Adrenal gland (tissue), 12 donors: ENCODE data around the gene KCTD3. TPM values are rescaled to one million over a fixed set of nuclear protein-coding genes. Genes with fewer than 3 reads are reported as not detected.

ENCODE experiments used
- DNase-seq, 7 donors: peaks; one replicate each; pipeline ENCODE4 v3.0.0-alpha.2; 2019 to 2020
- H3K27ac ChIP-seq, 5 donors: fragments of 200-600 bp; sonication (generic) in 4 of 5; 1 replicate in 3 of 5; 2 replicates in 2 of 5; pipeline versions ENCODE4 v1.5.1 to v1.8.0; 2016 to 2020; ENCODE audit warnings: mild to moderate bottlenecking in 1 of 5
- H3K27me3 ChIP-seq: fragments of 200-600 bp; 2 replicates; pipeline ENCODE4 v1.8.0; 2021
- H3K36me3 ChIP-seq, 2 donors: fragments of 200-600 bp; replicated peaks in 1 of 2; 1 replicate in 1 of 2; 2 replicates in 1 of 2; pipeline versions ENCODE4 v1.5.1 to v1.8.0; 2018 to 2022
- H3K4me1 ChIP-seq, 2 donors: fragments of 200-600 bp; replicated peaks in 1 of 2; 1 replicate in 1 of 2; 2 replicates in 1 of 2; pipeline versions ENCODE4 v1.5.1 to v1.8.0; 2018 to 2021
- H3K4me3 ChIP-seq, 4 donors: fragments of 200-600 bp; sonication (generic) in 3 of 4; one replicate each; pipeline ENCODE4 v1.5.1; 2016 to 2018
- H3K9me3 ChIP-seq, 3 donors: fragments of 200-600 bp; sonication (generic) in 1 of 3; replicated peaks in 1 of 3; 1 replicate in 2 of 3; 2 replicates in 1 of 3; pipeline versions ENCODE4 v1.5.1 to v1.8.0; 2016 to 2021
- POLR2A ChIP-seq, 2 donors: fragments of 450-650 bp; IDR thresholded peaks; one replicate each; pipeline ENCODE4 v1.6.1; 2017; ENCODE audit warnings: antibody characterized with exemption in 2 of 2, mild to moderate bottlenecking in 2 of 2, moderate library complexity in 1 of 2
- WGBS, 4 donors: extraction: QIAGEN DNeasy Blood & Tissue Kit in 2 of 4; methylation state at CpG; one replicate each; pipeline versions ENCODE4 v1.1.5 to v1.1.7; 2013 to 2017; 5-methylcytosine and 5-hydroxymethylcytosine counted together
- intact Hi-C, 2 donors: fragments of 100-400 bp; cut with DNase I; formaldehyde crosslinking; loops; one replicate each; pipeline versions ENCODE4 v1.14.1 to v1.15.0; 2022 to 2023
- polyA plus RNA-seq, 3 donors: library from polyadenylated mRNA; stranded (reverse); fragments of 200-250 nt in 2 of 3; fragments of 350-450 nt in 1 of 3; fragmentation: Illumina TruSeq in 1 of 3; extraction: RNeasy Lipid Tissue Mini Kit (QIAGEN cat#74804) in 1 of 3; gene quantifications; one replicate each; pipeline ENCODE4 v1.2.3, GENCODE V29; 2013 to 2014
- total RNA-seq, 9 donors: library from RNA; depleted of rRNA in 4 of 9; stranded (reverse); fragments of >200 nt in 4 of 9; fragments of 120-200 nt in 1 of 9; fragmentation: NEBNext Ultra II Directional in 1 of 9; extraction: Animal tissue kit (Norgen Biotek cat#: 25700) in 1 of 9; gene quantifications; one replicate each; pipeline versions ENCODE4 v1.1.0 to v1.2.4, GENCODE V29; 2013 to 2023
- TF ChIP-seq, protein P1 (sequence below), 6 experiments: fragments of 450-650 bp in 4 of 6; fragments of 200-600 bp in 2 of 6; sonication (generic) in 1 of 6; IDR thresholded peaks; 1 replicate in 5 of 6; 2 replicates in 1 of 6; pipeline versions ENCODE4 v1.5.1 to v1.8.0; 2016 to 2021; ENCODE audit warnings: antibody characterized with exemption in 6 of 6, mild to moderate bottlenecking in 2 of 6, moderate library complexity in 1 of 6
- donor health status: healthy with polysubstance abuse.
- donor health status: Bipolar disorder and iron deficiency.
- donor health status: DM: yes; HTN: yes; CAD: no.
- donor health status: DM: no; HTN: no; CAD: no.
- donor health status: DM: no; HTN: no; CAD: no.
- donor health status: DM: yes; HTN: yes; CAD: no.

The KCTD3 gene
- total and polyA plus RNA-seq, 12 donors, result 78.0 to 169 (median 116) TPM

- intact Hi-C loops, result no loop called here
- H3K4me3 ChIP-seq, result no peak overlapping the region
- no peaks in the 10 kb centered on the region for H3K27me3 ChIP-seq
- H3K36me3 ChIP-seq, result no peaks in the 10 kb centered on the region
- H3K27ac ChIP-seq, result no peak overlapping the region
- H3K4me1 ChIP-seq, result no peaks in the 10 kb centered on the region
- TF ChIP-seq, protein P1, sequence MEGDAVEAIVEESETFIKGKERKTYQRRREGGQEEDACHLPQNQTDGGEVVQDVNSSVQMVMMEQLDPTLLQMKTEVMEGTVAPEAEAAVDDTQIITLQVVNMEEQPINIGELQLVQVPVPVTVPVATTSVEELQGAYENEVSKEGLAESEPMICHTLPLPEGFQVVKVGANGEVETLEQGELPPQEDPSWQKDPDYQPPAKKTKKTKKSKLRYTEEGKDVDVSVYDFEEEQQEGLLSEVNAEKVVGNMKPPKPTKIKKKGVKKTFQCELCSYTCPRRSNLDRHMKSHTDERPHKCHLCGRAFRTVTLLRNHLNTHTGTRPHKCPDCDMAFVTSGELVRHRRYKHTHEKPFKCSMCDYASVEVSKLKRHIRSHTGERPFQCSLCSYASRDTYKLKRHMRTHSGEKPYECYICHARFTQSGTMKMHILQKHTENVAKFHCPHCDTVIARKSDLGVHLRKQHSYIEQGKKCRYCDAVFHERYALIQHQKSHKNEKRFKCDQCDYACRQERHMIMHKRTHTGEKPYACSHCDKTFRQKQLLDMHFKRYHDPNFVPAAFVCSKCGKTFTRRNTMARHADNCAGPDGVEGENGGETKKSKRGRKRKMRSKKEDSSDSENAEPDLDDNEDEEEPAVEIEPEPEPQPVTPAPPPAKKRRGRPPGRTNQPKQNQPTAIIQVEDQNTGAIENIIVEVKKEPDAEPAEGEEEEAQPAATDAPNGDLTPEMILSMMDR (IDR thresholded peaks at IDR 0.05), result no peak
- no peak for TF ChIP-seq POLR2A (IDR thresholded peaks at IDR 0.05)
- no peaks in the 10 kb centered on the region for H3K9me3 ChIP-seq
- 92 to 100% (median 97%) methylated on average over 1 of the region's 1 CpG for WGBS, 4 donors
- no peak for DNase-seq
These were observed 12.2 kb upstream of the KCTD3 start for GRCh38 chr1:215554865-215555264.

GRCh38 chr1:215555531-215555930 lies 11.6 kb upstream of the KCTD3 start:
- Histone ChIP-seq H3K9me3 (no peaks in the 10 kb centered on the region), H3K36me3 (no peaks in the 10 kb centered on the region), H3K27me3 (no peaks in the 10 kb centered on the region), H3K4me1 (no peaks in the 10 kb centered on the region), H3K4me3 (no peak overlapping the region), H3K27ac (no peak overlapping the region)
- intact Hi-C loops, result no loop called here
- no peak for DNase-seq
- TF ChIP-seq, protein P1 (IDR thresholded peaks at IDR 0.05), result no peak
- TF ChIP-seq POLR2A (IDR thresholded peaks at IDR 0.05), result no peak
- 62 to 74% (median 71%) methylated on average over 1 of the region's 1 CpG for WGBS, 4 donors

GRCh38 chr1:215556996-215557395 lies 10.1 kb upstream of the KCTD3 start:
- H3K4me3 ChIP-seq, result no peak overlapping the region
- H3K27ac ChIP-seq, result no peak overlapping the region
- TF ChIP-seq, protein P1 (IDR thresholded peaks at IDR 0.05), result no peak
- no peak for TF ChIP-seq POLR2A (IDR thresholded peaks at IDR 0.05)
- 95 to 96% methylated on average over 2 of the region's 2 CpGs; no CpG with 5 or more reads in 2 of the 4 donors for WGBS, 4 donors
- intact Hi-C loops, result no loop called here
- no peaks in the 10 kb centered on the region for H3K4me1 ChIP-seq
- H3K27me3 ChIP-seq, result no peaks in the 10 kb centered on the region
- no peak for DNase-seq
- H3K36me3 ChIP-seq, result no peaks in the 10 kb centered on the region
- no peaks in the 10 kb centered on the region for H3K9me3 ChIP-seq

DNA sequence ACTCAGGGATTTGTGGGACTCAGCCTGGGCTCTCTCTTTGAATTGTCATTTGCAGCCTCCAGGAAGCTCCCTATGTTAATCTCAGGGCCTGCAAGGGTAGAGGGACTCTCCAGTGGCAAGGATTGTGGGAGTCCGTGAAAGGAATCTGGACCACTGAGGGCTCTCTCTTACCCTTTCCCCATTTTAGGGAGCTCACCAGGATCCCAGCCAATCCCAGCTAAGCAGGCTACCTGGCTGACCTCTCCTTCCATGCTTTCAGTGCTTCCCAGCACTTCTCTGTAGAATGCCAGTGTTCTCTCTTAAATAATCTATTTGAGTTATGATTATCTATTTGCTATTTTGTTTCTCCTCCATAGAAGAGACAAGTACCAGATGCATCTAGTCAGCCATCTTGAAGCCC lies 9.6 kb upstream of the KCTD3 start:
- no peak for DNase-seq
- Histone ChIP-seq H3K27ac (no peak overlapping the region), H3K9me3 (no peaks in the 10 kb centered on the region), H3K4me1 (no peaks in the 10 kb centered on the region), H3K27me3 (no peaks in the 10 kb centered on the region), H3K4me3 (no peak overlapping the region), H3K36me3 (no peaks in the 10 kb centered on the region)
- TF ChIP-seq, protein P1 (IDR thresholded peaks at IDR 0.05), result no peak
- no peak for TF ChIP-seq POLR2A (IDR thresholded peaks at IDR 0.05)
- intact Hi-C loops, result no loop called here
- WGBS, 4 donors, result 90 to 100% (median 95%) methylated on average over 1 of the region's 1 CpG
